ENCODE results near the gene SLC37A1. TPM values are rescaled to one million over a fixed set of nuclear protein-coding genes. Genes with fewer than 3 reads are reported as not detected.

Gene SLC37A1
- total and polyA plus RNA-seq, 2 of the 13 experiments (the other 11 are each of a cell fraction or from before 2014, with no cell fraction given) = 0.22 to 0.40 TPM

DNA sequence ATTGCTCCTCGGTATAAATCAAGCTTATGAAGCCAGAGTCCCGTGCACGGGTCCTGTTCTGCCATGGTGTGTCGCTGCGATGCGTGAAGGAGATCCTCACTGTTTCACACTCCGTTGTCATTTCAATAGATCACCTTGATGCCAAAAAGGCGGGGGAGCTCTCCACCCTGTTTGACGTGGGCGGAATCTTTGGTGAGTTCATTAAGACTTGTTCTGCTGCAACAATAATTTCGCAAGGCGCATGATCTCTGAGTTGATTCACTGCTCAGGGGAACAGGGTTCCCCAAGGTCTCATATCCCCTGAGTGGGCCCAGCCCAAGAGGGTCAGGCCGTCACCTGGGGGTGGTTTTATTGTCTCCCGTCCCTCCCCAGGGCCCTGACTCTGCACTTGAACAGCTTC lies 50.0 kb downstream of the SLC37A1 start:
- Histone ChIP-seq H3K4me1 (ENCODE audit: insufficient read depth, low read length) (peaks cover 45% of the 10 kb centered on the region), H3K36me3 (replicated peaks in 1 of 2; ENCODE audit: control insufficient read depth in 1 of 2, insufficient read depth in 2 of 2, low read length in 2 of 2) (no peaks in the 10 kb centered on the region), H3K79me2 (ENCODE audit: insufficient read depth, low read length) (no peaks in the 10 kb centered on the region), H3K27ac (ENCODE audit: extremely low read length, insufficient read depth, low read length) (no peak overlapping the region), H3K27me3 (ENCODE audit: control insufficient read depth in 1 of 2, insufficient read depth in 2 of 2, low read length in 2 of 2) (peaks cover 0 to 3% of the 10 kb centered on the region in 2 experiments; a peak in 1 of 5 replicates), H3K4me3 (replicated peaks in 1 of 3; ENCODE audit: insufficient read depth in 1 of 3, low read depth in 2 of 3, low read length in 3 of 3) (no peak overlapping the region), H3K9ac (ENCODE audit: insufficient read depth, low read depth, low read length) (no peak overlapping the region), H3K9me3 (ENCODE audit: low read length) (no peaks in the 10 kb centered on the region), H2AFZ (ENCODE audit: low read length) (no peak overlapping the region), H4K20me1 (ENCODE audit: insufficient read depth, low read length) (no peaks in the 10 kb centered on the region), H3K4me2 (ENCODE audit: low read depth, low read length) (no peak overlapping the region)
- no peak for ATAC-seq
- DNase-seq (ENCODE audit: low spot score) = no peak
- intact Hi-C loops (cut with micrococcal nuclease; ENCODE audit: unreplicated experiment) (no loop called here), in situ Hi-C loops (cut with HindIII; ENCODE audit: extremely low pct_ligation_motif_present, low pct_unique_long_range_greater_than_20kb) (no loop called here)
- CTCF ChIA-PET (ENCODE audit: low intra/inter-chr PET ratio, low total read pairs) = no interaction called here
- TF ChIP-seq, protein P1, sequence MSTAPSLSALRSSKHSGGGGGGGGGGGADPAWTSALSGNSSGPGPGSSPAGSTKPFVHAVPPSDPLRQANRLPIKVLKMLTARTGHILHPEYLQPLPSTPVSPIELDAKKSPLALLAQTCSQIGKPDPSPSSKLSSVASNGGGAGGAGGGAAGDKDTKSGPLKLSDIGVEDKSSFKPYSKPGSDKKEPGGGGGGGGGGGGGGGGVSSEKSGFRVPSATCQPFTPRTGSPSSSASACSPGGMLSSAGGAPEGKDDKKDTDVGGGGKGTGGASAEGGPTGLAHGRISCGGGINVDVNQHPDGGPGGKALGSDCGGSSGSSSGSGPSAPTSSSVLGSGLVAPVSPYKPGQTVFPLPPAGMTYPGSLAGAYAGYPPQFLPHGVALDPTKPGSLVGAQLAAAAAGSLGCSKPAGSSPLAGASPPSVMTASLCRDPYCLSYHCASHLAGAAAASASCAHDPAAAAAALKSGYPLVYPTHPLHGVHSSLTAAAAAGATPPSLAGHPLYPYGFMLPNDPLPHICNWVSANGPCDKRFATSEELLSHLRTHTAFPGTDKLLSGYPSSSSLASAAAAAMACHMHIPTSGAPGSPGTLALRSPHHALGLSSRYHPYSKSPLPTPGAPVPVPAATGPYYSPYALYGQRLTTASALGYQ (CRISPR knock-in tag; IDR thresholded peaks at IDR 0.05) = no peak
- TF ChIP-seq ZNF383 (CRISPR knock-in tag; IDR thresholded peaks at IDR 0.05; ENCODE audit: borderline replicate concordance) = no peak
- TF ChIP-seq, protein P2, sequence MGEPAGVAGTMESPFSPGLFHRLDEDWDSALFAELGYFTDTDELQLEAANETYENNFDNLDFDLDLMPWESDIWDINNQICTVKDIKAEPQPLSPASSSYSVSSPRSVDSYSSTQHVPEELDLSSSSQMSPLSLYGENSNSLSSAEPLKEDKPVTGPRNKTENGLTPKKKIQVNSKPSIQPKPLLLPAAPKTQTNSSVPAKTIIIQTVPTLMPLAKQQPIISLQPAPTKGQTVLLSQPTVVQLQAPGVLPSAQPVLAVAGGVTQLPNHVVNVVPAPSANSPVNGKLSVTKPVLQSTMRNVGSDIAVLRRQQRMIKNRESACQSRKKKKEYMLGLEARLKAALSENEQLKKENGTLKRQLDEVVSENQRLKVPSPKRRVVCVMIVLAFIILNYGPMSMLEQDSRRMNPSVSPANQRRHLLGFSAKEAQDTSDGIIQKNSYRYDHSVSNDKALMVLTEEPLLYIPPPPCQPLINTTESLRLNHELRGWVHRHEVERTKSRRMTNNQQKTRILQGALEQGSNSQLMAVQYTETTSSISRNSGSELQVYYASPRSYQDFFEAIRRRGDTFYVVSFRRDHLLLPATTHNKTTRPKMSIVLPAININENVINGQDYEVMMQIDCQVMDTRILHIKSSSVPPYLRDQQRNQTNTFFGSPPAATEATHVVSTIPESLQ (CRISPR knock-in tag; conservative IDR thresholded peaks at IDR 0.05) = no peak
- no peak for TF ChIP-seq KMT2A (CRISPR knock-in tag; IDR thresholded peaks at IDR 0.05)
- TF ChIP-seq CHD2 (IDR thresholded peaks at IDR 0.05; ENCODE audit: low read depth, low read length) = no peak
- TF ChIP-seq JDP2 (CRISPR knock-in tag; IDR thresholded peaks at IDR 0.05; ENCODE audit: borderline replicate concordance) = no peak
- TF ChIP-seq, protein P3, sequence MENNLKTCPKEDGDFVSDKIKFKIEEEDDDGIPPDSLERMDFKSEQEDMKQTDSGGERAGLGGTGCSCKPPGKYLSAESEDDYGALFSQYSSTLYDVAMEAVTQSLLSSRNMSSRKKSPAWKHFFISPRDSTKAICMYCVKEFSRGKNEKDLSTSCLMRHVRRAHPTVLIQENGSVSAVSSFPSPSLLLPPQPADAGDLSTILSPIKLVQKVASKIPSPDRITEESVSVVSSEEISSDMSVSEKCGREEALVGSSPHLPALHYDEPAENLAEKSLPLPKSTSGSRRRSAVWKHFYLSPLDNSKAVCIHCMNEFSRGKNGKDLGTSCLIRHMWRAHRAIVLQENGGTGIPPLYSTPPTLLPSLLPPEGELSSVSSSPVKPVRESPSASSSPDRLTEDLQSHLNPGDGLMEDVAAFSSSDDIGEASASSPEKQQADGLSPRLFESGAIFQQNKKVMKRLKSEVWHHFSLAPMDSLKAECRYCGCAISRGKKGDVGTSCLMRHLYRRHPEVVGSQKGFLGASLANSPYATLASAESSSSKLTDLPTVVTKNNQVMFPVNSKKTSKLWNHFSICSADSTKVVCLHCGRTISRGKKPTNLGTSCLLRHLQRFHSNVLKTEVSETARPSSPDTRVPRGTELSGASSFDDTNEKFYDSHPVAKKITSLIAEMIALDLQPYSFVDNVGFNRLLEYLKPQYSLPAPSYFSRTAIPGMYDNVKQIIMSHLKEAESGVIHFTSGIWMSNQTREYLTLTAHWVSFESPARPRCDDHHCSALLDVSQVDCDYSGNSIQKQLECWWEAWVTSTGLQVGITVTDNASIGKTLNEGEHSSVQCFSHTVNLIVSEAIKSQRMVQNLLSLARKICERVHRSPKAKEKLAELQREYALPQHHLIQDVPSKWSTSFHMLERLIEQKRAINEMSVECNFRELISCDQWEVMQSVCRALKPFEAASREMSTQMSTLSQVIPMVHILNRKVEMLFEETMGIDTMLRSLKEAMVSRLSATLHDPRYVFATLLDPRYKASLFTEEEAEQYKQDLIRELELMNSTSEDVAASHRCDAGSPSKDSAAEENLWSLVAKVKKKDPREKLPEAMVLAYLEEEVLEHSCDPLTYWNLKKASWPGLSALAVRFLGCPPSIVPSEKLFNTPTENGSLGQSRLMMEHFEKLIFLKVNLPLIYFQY (CRISPR knock-in tag; IDR thresholded peaks at IDR 0.05; ENCODE audit: borderline replicate concordance) = no peak
- no peak for TF ChIP-seq SIN3A (IDR thresholded peaks at IDR 0.05; ENCODE audit: borderline replicate concordance, low read depth, low read length)
- no peak for TF ChIP-seq FOXJ3 (CRISPR knock-in tag; IDR thresholded peaks at IDR 0.05; ENCODE audit: borderline replicate concordance)
- no peak for TF ChIP-seq NR2F2 (IDR thresholded peaks at IDR 0.05; ENCODE audit: borderline replicate concordance, low read depth)
- TF ChIP-seq ZFP90 (CRISPR knock-in tag; IDR thresholded peaks at IDR 0.05; ENCODE audit: borderline replicate concordance) = no peak
- TF ChIP-seq ZFP36L2 (CRISPR knock-in tag; IDR thresholded peaks at IDR 0.05) = no peak
- no peak for TF ChIP-seq ZNF44 (CRISPR knock-in tag; IDR thresholded peaks at IDR 0.05)
- TF ChIP-seq, protein P4, sequence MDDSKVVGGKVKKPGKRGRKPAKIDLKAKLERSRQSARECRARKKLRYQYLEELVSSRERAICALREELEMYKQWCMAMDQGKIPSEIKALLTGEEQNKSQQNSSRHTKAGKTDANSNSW (CRISPR knock-in tag; IDR thresholded peaks at IDR 0.05; ENCODE audit: borderline replicate concordance) = no peak
- TF ChIP-seq, protein P5, sequence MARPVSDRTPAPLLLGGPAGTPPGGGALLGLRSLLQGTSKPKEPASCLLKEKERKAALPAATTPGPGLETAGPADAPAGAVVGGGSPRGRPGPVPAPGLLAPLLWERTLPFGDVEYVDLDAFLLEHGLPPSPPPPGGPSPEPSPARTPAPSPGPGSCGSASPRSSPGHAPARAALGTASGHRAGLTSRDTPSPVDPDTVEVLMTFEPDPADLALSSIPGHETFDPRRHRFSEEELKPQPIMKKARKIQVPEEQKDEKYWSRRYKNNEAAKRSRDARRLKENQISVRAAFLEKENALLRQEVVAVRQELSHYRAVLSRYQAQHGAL (CRISPR knock-in tag; IDR thresholded peaks at IDR 0.05; ENCODE audit: not compliant biosample characterization) = no peak
- 76% methylated on average over 14 of the region's 14 CpGs for WGBS (ENCODE audit: low lambda C conversion rate)
- POLR2A ChIA-PET = no interaction called here
- no peak for FAIRE-seq
- no TSS peak for BruUV-seq (replicated peaks)

All from HepG2 (cell line).